IPS-NIHi7 (cell line): ENCODE data around the gene DIPK1B.
"Not testable (repeated sequence)": the region's sequence is repeated elsewhere in the genome, so short reads cannot be mapped to it uniquely, and the experiment has no call there.

Experiments
- DNase-seq: peaks from one replicate; pipeline ENCODE4 v3.0.0; 2012; ENCODE audit warnings: mixed read lengths; ENCODE audit errors: extremely low spot score

DIPK1B gene

GRCh38 chr9:136698635-136699246 lies 13.6 kb upstream of the DIPK1B start:
- DNase-seq = no peak

DNA sequence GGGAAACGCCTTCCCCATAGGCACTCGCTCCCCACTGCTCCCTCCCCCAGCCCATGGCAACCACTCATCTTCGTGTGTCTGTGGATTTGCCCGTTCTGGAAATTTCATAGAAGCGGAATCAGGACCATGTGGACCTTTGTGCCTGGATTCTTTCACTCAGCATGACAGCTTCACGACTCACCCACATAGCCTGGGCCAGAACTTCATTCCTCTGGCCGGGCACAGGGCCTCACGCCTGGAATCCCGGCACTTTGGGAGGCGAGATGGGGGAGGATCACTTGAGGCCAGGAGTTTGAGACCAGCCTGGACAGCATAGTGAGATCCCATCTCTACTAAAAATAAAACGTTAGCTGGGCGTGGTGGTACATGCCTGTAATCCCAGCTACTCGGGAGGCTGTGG lies 12.1 kb upstream of the DIPK1B start:
- no peak for DNase-seq

DNA sequence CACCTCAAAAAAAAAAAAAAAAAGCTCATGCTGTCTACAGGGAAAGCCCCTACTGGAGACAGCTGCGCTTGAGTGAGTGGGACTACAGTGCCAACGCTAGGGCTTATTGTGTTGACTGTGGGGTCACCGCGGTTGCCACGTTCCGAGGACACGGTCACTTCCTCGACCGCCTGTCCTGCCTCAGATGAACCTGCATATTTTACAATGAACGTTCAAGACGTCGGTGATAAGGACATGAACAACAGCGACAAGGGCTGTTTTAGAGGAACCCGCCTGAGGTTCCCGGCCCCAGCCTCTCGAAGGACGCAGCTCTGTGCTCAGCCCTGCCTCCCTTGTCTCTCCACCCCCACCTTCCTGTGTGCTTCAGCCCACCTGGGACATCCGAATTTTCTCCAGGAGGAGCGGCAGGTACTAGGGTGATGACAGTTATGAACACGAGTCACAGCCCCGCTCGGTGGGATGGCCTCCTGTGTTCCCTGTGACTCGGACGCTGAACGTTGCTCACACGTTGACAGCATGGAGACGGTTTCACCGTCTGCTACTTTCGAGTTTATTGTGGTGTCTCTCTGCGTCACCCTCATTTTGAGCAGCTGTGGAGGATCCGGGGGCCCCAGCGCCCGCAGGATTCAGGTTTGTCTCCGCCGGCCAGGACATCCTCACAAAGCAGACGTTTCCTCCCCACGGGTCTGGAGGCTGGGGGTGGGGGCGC lies 11.3 kb upstream of the DIPK1B start:
- no peak for DNase-seq

DNA sequence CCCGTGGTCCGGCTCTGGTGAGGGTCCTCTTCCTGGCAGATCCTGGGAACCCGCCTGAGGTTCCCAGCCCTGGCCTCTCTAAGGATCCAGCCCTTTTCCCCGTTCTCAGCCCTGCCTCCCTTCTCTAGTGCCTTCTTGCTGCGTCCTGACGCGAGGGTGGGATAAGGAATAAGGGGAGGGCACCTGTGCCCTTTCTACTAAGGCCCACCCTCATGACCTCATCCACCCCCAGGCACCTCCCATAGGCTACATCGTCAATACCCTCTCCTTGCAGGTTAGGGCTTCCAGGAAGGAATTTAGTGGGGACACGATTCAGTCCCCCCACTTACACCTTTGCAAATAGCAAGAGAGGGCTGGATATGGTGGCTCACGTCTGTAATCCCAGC lies 10.7 kb upstream of the DIPK1B start:
- DNase-seq = no peak

DNA sequence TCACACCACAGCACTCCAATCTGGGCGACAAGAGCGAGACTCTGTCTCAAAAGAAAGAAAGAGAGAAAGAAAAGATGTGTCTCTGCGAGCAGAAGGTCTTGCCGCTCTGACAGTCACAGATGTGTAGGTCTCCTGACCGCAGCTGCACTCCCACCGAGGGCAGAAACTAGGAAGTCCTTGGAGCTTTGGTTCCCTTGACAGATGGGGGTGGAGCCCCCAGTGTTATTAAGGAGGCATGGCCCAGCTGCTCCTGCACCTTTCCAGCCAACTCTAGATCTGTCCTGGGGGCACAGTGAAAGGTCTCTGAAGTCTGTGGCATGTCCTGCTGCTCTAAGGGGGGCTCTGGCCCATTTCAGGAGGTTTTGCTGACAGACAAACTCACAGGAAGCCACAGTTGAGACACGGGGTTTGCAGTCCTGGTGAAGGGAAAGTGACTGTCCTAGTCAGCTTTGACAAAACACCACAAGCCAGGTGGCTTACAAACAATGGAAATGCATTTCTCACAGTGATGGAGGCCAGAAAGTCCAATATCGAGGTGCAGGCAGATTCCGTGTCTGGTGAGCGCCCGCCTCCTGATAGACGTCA lies 9.0 kb upstream of the DIPK1B start:
- DNase-seq = no peak

- DNase-seq = not testable (repeated sequence)
Measured at GRCh38 chr9:136704741-136705140, 7.6 kb upstream of the DIPK1B start.

DNA sequence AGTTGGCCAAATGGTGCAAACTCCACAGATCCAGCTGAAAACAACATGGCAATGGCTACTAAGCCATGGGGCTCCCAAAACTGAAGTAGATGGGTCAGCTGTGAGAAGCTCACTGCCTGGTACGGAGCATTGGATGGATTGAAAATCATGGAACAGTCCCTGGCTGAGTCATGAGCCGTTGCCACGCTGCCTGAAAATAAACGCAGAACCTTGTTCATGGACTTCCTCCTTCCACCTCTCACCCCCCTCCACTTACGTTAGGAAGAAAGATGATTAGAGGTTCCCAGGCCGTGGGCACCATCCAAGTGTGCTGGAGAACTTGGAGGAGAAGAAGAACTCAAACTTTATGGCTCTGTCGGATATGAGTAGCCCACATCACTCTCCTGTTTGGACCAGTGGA lies 6.8 kb upstream of the DIPK1B start:
- DNase-seq = no peak

GRCh38 chr9:136707011-136707410 lies 5.4 kb upstream of the DIPK1B start:
- no peak for DNase-seq

- DNase-seq = no peak
Measured at GRCh38 chr9:136707849-136708517, 4.4 kb upstream of the DIPK1B start.

DNA sequence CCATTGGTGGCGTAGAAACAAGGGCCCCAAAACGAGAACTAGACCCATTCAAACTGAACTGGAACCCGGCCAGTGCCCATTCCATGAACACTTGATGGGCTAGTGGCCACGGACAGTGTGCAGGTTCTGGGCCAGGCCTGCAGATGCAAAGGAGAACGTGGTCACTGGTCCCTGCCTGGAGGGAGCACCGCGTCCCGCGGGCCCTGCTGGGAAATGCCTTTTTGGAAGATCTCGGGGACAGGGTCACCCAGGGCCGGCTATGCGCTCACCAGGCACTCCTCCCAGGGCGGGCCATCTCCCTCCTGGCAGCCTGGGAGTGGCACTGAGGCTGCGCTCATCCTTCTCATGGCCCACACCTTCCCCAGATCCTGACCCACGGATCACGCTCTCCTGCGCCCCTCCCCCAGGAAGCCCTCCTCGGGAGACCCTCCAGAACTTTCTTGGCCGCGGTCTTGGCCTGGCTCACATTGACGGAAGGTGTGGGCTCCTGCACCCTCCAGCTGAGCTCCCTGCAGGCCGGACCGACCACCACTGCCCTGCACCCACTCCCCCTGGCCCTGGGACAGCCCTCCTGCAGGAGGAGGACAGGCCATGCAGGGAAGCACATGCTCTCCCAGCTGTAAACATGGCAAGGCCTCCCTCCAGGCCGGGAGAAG lies 2.8 kb upstream of the DIPK1B start:
- no peak for DNase-seq

DNA sequence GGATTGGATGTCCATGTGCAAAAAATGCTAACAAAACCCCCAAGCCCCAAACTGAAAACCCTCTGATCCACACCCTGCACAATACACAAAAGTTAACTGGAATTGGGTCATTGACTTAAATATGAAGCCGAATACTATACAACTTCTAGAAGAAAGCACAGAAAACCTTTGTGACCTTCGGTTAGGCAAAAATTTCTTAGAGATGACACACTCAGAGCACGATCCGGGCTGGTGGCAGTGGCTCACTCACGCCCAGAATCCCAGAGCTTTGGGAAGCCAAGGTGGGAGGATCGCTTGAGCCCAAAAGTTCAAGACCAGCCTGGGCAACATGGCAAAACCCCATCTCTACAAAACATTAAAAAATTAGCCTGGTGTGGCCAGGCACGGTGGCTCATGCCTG lies 1.8 kb upstream of the DIPK1B start:
- no peak for DNase-seq

DNA sequence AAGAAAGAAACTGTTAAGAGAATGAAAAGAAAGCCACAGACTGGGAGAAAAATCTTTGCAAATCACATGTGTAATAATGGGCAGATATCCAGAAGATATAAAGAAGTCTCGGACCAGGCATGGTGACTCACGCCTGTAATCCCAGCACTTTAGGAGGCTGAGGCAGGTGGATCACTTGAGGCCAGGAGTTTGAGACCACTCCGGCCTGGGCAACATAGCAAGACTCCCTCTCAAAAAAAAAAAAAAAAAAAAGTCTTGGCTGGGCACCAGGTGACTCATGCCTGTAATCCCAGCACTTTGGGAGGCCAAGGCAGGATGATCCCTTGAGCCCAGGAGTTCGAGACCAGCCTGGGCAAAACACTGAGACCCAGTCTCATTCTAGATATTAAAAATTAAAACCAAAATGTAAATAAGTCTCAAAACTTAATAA lies 1.1 kb upstream of the DIPK1B start:
- not testable (repeated sequence) for DNase-seq

GRCh38 chr9:136712690-136713544 lies 545 bp downstream of the DIPK1B start:
- no peak for DNase-seq

- no peak for DNase-seq
Measured at GRCh38 chr9:136713550-136713949, 1.2 kb downstream of the DIPK1B start.

DNA sequence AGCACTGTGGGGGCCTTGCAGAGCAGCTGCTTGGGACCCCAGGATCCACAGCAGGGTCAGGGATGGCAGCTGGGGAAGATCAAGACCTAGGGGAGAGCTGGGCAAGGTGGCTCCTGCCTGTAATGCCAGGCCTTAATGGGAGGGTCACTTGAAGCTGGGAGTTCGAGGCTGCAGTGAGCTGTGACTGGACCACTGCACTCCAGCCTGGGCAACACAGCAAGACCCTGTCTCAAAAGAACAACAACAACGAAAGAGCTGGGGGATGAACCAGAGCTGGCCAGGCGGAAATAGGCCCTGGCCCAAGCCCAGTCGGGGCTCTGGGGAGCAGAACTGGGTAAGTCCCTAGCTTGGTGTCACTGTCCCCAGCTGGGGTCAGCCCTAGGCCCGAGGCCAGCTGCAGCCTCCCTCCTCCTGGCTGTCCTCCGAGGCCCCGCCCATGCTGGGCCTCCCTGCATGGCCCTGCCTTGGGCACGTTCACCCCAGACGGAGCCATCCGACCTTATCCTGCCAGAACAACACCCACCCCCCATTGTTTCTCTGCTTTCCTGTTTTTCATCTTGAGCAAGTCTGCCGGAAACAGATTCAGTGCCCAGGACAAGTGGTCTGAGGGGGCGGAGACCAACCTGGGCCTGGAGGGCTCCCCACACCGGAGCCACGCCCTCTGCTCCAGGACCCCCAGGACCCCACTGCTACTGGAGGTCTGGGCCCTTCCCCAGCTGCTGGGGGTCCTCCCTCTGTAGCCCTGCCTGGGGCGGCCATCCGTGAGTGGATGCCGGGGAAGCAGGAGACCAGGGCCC lies 1.9 kb downstream of the DIPK1B start:
- no peak for DNase-seq

- DNase-seq = no peak
Measured at GRCh38 chr9:136714893-136715274, 2.5 kb downstream of the DIPK1B start.

- DNase-seq = no peak
Measured at GRCh38 chr9:136717399-136717798, 5.0 kb downstream of the DIPK1B start.

DNA sequence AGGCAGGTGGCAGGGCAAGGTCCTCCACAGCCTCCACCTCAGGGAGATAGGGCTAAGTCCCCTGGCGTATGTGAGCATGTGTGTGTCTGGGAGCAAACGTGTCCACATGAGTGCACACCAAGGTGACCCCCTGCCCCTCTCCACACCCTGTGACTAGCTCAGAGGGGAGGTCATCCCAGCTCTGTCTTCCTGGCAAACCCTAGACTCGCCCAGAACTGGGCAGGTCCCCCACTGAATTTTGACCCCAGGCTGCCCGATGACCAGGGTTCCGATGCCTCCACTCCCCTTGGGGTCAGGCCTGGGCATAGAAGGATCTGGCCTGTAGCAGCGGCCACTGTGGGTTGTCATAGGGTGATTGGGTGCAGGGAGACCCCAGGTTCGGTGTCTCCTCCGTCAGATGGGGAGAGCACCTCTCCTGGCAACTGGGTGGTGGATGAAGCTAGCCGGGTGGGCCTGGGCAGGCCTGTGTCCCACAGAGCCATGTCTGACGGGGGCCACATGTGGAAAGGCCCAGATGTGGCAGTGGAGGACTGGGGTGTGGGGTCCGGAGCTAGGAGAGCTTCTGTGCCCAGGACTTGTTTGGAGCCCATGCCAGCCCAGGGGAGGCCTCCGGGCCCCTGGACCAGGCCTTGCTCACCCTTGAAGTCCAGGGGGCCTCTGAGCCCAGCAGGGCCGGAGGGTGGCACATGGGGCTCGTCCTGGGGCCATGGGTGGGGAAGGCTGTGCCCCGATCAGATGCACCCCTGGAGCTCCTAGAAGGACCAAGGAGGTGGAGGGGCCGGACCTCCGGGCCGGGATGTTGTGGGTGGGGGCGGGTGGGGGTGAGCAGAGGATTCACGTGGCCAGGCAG lies 6.2 kb downstream of the DIPK1B start:
- no peak for DNase-seq

GRCh38 chr9:136719195-136719880 lies 7.0 kb downstream of the DIPK1B start:
- no peak for DNase-seq
